ENCODE data around the gene SLC38A3.

Gene SLC38A3

DNA sequence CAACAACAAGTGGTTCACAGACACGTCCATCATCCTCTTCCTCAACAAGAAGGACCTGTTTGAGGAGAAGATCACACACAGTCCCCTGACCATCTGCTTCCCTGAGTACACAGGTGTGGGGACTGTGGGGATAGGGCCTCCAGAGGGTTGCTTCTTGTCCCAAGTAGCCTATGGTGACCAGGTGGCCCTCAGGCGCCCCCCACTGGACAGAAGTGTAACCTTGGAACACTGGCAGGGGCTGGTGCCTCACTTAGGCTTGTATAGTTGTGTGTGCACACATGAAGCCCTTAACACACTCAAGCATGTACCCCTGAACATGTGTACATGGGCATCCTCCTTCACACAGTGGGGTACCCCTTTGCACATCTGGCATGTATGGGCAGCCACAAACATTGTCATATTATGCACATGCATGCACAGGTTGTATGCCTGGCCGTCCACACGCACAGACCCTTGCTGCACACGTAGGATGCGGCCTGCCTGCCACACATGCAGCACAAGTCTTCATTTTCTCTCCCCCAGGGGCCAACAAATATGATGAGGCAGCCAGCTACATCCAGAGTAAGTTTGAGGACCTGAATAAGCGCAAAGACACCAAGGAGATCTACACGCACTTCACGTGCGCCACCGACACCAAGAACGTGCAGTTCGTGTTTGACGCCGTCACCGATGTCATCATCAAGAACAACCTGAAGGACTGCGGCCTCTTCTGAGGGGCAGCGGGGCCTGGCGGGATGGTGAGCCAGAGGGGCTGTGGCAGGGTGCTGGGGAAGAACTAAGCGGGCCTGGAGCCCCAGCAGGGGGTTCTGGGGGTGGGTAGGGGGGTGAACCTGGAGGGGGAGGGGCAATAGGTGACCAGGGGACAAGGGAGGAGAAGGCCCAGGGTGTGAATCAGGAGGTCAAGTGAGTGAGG, 52.2 kb downstream of the SLC38A3 start:
- no peak for TF ChIP-seq ZFX (IDR thresholded peaks at IDR 0.05; ENCODE audit: borderline replicate concordance)
- TF ChIP-seq, protein P1, sequence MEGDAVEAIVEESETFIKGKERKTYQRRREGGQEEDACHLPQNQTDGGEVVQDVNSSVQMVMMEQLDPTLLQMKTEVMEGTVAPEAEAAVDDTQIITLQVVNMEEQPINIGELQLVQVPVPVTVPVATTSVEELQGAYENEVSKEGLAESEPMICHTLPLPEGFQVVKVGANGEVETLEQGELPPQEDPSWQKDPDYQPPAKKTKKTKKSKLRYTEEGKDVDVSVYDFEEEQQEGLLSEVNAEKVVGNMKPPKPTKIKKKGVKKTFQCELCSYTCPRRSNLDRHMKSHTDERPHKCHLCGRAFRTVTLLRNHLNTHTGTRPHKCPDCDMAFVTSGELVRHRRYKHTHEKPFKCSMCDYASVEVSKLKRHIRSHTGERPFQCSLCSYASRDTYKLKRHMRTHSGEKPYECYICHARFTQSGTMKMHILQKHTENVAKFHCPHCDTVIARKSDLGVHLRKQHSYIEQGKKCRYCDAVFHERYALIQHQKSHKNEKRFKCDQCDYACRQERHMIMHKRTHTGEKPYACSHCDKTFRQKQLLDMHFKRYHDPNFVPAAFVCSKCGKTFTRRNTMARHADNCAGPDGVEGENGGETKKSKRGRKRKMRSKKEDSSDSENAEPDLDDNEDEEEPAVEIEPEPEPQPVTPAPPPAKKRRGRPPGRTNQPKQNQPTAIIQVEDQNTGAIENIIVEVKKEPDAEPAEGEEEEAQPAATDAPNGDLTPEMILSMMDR (IDR thresholded peaks at IDR 0.05) = peak; percentile 87
- no peak overlapping the region for H3K27ac ChIP-seq

DNA sequence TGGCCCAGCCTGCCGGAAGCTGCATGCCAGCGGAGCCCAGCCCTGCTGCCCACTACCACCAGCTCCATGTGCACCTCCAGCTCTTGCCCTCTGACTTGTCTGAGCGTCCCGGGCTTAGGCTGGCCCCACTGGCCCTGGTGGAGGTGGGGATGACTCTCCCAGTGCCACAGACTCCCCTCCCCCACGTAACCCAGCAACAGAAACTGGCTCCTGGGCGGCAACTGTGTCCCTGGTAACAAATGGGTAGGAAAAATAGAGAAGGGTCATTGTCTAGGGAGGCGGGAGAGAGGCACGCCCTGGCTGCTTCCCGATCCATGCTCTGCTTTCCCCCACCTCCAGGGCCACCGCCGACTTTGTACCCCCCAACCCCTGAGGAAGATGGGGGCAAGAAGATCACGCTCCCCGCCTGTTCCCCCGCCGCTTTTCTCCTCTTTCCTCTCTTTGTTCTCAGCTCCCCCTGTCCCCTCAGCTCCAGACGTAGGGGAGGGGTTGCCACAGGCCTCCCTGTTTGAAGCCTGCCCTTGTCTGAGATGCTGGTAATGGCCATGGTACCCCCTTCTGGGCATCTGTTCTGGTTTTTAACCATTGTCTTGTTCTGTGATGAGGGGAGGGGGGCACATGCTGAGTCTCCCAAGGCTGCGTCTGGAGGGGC, 53.1 kb downstream of the SLC38A3 start:
- H3K27ac ChIP-seq = 0 out of 2 replicates have a peak overlapping the region, but pooled peaks have one; percentile 84
- TF ChIP-seq ZFX (IDR thresholded peaks at IDR 0.05; ENCODE audit: borderline replicate concordance) = no peak
- TF ChIP-seq, protein P1 (IDR thresholded peaks at IDR 0.05) = no peak

DNA sequence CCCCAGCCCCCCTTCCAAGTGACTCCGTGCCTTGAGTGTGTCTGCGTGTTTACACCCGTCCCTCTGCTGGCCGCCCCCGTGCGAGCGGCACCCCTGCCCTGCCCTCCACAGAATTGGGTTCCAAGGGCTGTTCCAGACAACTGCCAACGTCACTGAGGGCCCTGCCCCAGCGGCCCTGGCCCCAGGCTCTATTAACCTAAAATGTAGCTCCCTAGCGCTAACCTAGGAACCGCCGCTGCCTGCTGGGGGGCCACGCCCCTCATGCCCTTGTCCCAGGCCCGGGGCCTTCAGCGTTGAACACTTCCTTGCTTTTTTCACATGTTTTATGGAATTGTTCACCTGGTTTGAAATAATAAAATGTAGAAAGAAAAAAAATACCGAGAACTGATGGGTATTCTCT, 53.9 kb downstream of the SLC38A3 start:
- TF ChIP-seq, protein P1 (IDR thresholded peaks at IDR 0.05) = no peak
- no peak for TF ChIP-seq ZFX (IDR thresholded peaks at IDR 0.05; ENCODE audit: borderline replicate concordance)

DNA sequence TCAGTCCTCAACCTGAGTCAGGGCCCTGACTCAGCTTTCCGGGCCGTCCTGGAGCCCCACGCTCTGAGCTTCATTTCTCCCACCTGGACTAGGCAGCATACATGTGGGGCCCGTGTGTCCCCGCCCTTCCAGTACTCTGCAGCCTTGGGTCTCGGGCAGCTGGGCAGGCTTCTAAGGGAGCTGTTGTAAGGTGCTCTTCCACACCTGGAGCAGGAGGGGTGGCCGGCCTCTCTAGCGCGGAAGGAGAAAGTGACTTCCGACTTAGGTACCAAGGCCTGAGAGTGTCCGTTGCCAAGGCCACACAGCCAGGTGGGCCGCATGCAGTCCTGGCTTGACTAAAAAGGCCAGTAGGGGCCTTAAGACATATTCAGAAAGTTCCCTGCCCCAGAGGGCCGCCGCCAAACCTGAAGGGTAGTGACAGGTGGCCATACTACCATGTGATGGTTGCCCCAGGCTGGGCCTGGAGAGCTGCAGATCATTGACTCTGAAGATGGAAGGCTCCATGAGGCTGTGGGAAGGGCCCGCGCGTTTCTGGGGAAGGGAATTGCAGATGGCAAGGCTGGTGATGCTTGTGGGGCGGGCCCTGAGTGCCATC, 54.5 kb downstream of the SLC38A3 start:
- peak overlapping the region; percentile 84 for H3K27ac ChIP-seq
- TF ChIP-seq, protein P1 (IDR thresholded peaks at IDR 0.05) = no peak
- TF ChIP-seq ZFX (IDR thresholded peaks at IDR 0.05; ENCODE audit: borderline replicate concordance) = no peak

More for the DNA sequence above, 53.9 kb downstream of the SLC38A3 start:
- peak overlapping the region; percentile 84 for H3K27ac ChIP-seq

DNA sequence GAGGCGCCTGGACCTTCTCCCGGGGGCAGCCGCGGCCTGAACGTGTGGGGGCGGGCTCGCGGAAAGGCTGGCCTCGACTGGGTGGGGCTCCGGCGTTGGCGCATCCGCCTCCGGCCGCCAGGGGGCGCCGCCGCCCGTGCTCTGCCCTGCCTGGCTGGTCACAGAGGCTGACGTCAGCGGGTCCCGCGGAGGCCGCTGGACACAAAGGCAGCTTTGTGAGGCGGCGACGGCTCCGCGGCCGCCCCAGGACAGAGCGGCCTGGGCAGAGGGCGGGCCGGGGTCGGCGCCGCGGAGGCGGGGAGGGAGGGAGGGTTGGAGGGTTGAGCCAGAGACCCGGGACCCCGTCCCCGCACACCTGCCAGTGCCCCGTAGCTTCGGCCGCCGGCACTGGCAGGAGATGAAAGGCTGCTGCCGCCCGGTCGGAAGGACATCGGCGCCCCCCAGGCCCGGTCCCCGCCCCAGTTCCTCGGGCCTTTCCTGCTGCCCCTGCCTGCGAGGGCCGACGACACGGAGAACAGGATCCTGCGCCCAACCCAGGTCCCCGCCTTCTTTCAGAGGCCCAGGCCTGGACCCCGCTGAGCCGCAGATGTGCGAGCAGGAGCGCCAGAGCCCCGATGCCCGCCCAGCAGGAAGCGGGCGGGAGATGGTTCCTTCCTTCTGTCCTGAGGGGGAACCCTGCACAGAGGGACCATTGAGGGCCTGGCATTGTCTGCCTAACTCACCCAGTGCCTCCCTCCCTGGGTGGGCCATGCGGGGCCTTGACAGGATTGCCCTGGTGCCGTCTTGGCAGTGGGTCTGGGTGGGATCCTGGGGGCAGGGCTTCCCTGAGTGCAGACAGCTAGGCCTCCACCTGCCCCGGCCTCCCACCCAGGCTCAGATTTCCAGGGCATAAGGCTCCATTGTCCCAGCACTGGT, 55.2 kb downstream of the SLC38A3 start:
- peak overlapping the region; percentile 84 for H3K27ac ChIP-seq
- TF ChIP-seq ZFX (IDR thresholded peaks at IDR 0.05; ENCODE audit: borderline replicate concordance) = no peak
- TF ChIP-seq, protein P1 (IDR thresholded peaks at IDR 0.05) = peak; percentile 98

DNA sequence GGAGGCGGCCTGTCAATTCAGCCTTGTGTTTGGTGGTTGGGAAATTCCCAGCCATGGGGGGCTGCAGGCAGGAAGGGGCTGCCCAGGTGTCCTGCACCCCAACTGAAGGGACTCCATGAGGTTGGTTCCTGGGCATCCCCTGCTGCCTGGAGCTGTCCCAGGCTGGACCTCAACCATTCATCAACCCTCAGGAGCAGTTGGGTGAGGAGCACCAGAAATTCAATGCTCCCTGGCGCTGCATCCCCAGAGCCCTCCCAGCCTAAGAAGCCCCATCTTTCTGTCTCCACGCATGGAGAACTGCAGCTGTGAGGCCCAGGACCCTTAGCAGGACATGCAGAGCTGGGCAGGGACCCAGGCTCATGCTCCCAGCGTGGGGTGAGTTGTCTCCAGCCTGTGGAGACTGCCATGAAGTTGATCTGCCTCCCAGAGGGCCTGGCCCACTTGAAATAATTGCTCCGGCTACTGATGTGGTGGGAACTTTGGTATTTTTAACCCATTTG, 55.9 kb downstream of the SLC38A3 start:
- TF ChIP-seq, protein P1 (IDR thresholded peaks at IDR 0.05) = no peak
- no peak for TF ChIP-seq ZFX (IDR thresholded peaks at IDR 0.05; ENCODE audit: borderline replicate concordance)
- peak overlapping the region; percentile 84 for H3K27ac ChIP-seq
